ENCODE data around the gene ERICH6B.

Gene ERICH6B

GRCh38 chr13:45511310-45512097, 104.0 kb downstream of the ERICH6B start:
- DNase-seq (ENCODE audit: low read depth, low spot score): peak; percentile 33
- Histone ChIP-seq H3K36me3 (ENCODE audit: insufficient read depth, insufficient read length, low read length) (peaks cover 48% of the 10 kb centered on the region), H3K4me3 (ENCODE audit: insufficient read length, low read depth) (no peak overlapping the region), H3K9me3 (ENCODE audit: insufficient read depth, low read length) (no peaks in the 10 kb centered on the region), H3K27me3 (ENCODE audit: insufficient read depth, insufficient read length) (no peaks in the 10 kb centered on the region), H3K4me1 (ENCODE audit: insufficient read depth, insufficient read length) (no peaks in the 10 kb centered on the region), H3K9ac (ENCODE audit: insufficient read length, low read depth) (no peak overlapping the region)
- no peak for TF ChIP-seq SUZ12 (IDR thresholded peaks at IDR 0.05; ENCODE audit: extremely low read depth, insufficient read depth, insufficient read length)
- no peak for TF ChIP-seq ZNF274 (IDR thresholded peaks at IDR 0.05; ENCODE audit: low read depth, low read length)
- no peak for TF ChIP-seq YY1 (IDR thresholded peaks at IDR 0.05; ENCODE audit: insufficient read depth, insufficient read length)

DNA sequence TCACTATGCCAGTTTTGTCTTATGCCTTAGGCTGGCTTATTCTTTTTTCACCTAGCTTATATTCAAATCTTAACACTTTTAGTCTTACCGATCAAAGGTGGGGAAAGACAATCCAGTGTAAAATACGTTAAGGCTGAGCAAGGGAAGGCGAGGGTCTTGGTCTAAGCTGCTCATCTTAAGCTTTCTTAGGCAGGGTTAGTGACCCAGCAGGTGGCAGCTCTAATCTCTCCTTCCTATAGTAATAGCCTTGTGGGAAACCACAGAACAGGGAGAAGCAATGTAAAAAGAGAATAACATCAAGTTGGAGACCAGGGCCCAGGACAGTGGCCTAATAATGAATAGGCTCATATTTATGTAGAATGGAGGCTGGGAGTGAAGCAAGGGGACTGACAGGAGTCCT, 104.9 kb downstream of the ERICH6B start:
- Histone ChIP-seq H3K27me3 (ENCODE audit: insufficient read depth, insufficient read length) (no peaks in the 10 kb centered on the region), H3K4me3 (ENCODE audit: insufficient read length, low read depth) (no peak overlapping the region), H3K9me3 (ENCODE audit: insufficient read depth, low read length) (no peaks in the 10 kb centered on the region), H3K4me1 (ENCODE audit: insufficient read depth, insufficient read length) (no peaks in the 10 kb centered on the region), H3K36me3 (ENCODE audit: insufficient read depth, insufficient read length, low read length) (peaks cover 51% of the 10 kb centered on the region), H3K9ac (ENCODE audit: insufficient read length, low read depth) (no peak overlapping the region)
- DNase-seq (ENCODE audit: low read depth, low spot score): no peak
- TF ChIP-seq YY1 (IDR thresholded peaks at IDR 0.05; ENCODE audit: insufficient read depth, insufficient read length) (no peak), ZNF274 (IDR thresholded peaks at IDR 0.05; ENCODE audit: low read depth, low read length) (no peak), SUZ12 (IDR thresholded peaks at IDR 0.05; ENCODE audit: extremely low read depth, insufficient read depth, insufficient read length) (no peak)

- H3K9me3 ChIP-seq (ENCODE audit: insufficient read depth, low read length): no peaks in the 10 kb centered on the region
- no peaks in the 10 kb centered on the region for H3K27me3 ChIP-seq (ENCODE audit: insufficient read depth, insufficient read length)
- TF ChIP-seq YY1 (IDR thresholded peaks at IDR 0.05; ENCODE audit: insufficient read depth, insufficient read length): no peak
- TF ChIP-seq ZNF274 (IDR thresholded peaks at IDR 0.05; ENCODE audit: low read depth, low read length): no peak
- TF ChIP-seq SUZ12 (IDR thresholded peaks at IDR 0.05; ENCODE audit: extremely low read depth, insufficient read depth, insufficient read length): no peak
- H3K36me3 ChIP-seq (ENCODE audit: insufficient read depth, insufficient read length, low read length): peaks cover 58% of the 10 kb centered on the region
- H3K9ac ChIP-seq (ENCODE audit: insufficient read length, low read depth): no peak overlapping the region
- no peak for DNase-seq (ENCODE audit: low read depth, low spot score)
- no peak overlapping the region for H3K4me3 ChIP-seq (ENCODE audit: insufficient read length, low read depth)
- H3K4me1 ChIP-seq (ENCODE audit: insufficient read depth, insufficient read length): no peaks in the 10 kb centered on the region
Measured at GRCh38 chr13:45508776-45509175, 106.8 kb downstream of the ERICH6B start.

GRCh38 chr13:45506811-45507210, 108.7 kb downstream of the ERICH6B start:
- no peak overlapping the region for H3K9ac ChIP-seq (ENCODE audit: insufficient read length, low read depth)
- H3K27me3 ChIP-seq (ENCODE audit: insufficient read depth, insufficient read length): no peaks in the 10 kb centered on the region
- TF ChIP-seq ZNF274 (IDR thresholded peaks at IDR 0.05; ENCODE audit: low read depth, low read length) (no peak), SUZ12 (IDR thresholded peaks at IDR 0.05; ENCODE audit: extremely low read depth, insufficient read depth, insufficient read length) (no peak), YY1 (IDR thresholded peaks at IDR 0.05; ENCODE audit: insufficient read depth, insufficient read length) (no peak)
- H3K4me3 ChIP-seq (ENCODE audit: insufficient read length, low read depth): no peak overlapping the region
- H3K9me3 ChIP-seq (ENCODE audit: insufficient read depth, low read length): no peaks in the 10 kb centered on the region
- no peak for DNase-seq (ENCODE audit: low read depth, low spot score)
- peaks cover 63% of the 10 kb centered on the region for H3K36me3 ChIP-seq (ENCODE audit: insufficient read depth, insufficient read length, low read length)
- no peaks in the 10 kb centered on the region for H3K4me1 ChIP-seq (ENCODE audit: insufficient read depth, insufficient read length)

GRCh38 chr13:45503658-45504057, 111.9 kb downstream of the ERICH6B start:
- H3K4me1 ChIP-seq (ENCODE audit: insufficient read depth, insufficient read length): no peaks in the 10 kb centered on the region
- H3K36me3 ChIP-seq (ENCODE audit: insufficient read depth, insufficient read length, low read length): peaks cover 58% of the 10 kb centered on the region
- no peak for DNase-seq (ENCODE audit: low read depth, low spot score)
- no peak overlapping the region for H3K4me3 ChIP-seq (ENCODE audit: insufficient read length, low read depth)
- H3K9ac ChIP-seq (ENCODE audit: insufficient read length, low read depth): no peak overlapping the region
- H3K9me3 ChIP-seq (ENCODE audit: insufficient read depth, low read length): no peaks in the 10 kb centered on the region
- TF ChIP-seq ZNF274 (IDR thresholded peaks at IDR 0.05; ENCODE audit: low read depth, low read length) (no peak), SUZ12 (IDR thresholded peaks at IDR 0.05; ENCODE audit: extremely low read depth, insufficient read depth, insufficient read length) (no peak), YY1 (IDR thresholded peaks at IDR 0.05; ENCODE audit: insufficient read depth, insufficient read length) (no peak)
- H3K27me3 ChIP-seq (ENCODE audit: insufficient read depth, insufficient read length): no peaks in the 10 kb centered on the region

DNA sequence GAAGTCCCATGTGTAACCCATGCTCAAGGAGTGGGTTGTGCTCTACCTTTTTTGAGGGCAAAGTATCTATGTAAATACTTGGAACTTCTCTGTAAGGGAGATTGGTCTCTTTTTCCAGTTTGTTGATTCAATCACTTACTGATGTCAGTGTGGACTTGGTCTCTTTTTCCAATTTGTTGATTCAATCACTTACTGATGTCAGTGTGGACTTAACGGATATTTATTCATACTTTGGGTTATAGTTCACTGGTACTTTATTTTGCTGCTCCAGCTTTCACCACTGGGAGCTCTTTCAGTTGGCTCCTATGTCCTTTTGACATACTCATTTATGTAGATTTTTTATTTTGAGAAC, 114.4 kb downstream of the ERICH6B start:
- Histone ChIP-seq H3K9me3 (ENCODE audit: insufficient read depth, low read length) (no peaks in the 10 kb centered on the region), H3K36me3 (ENCODE audit: insufficient read depth, insufficient read length, low read length) (peaks cover 60% of the 10 kb centered on the region), H3K9ac (ENCODE audit: insufficient read length, low read depth) (no peak overlapping the region), H3K4me3 (ENCODE audit: insufficient read length, low read depth) (no peak overlapping the region), H3K4me1 (ENCODE audit: insufficient read depth, insufficient read length) (no peaks in the 10 kb centered on the region), H3K27me3 (ENCODE audit: insufficient read depth, insufficient read length) (no peaks in the 10 kb centered on the region)
- no peak for TF ChIP-seq ZNF274 (IDR thresholded peaks at IDR 0.05; ENCODE audit: low read depth, low read length)
- TF ChIP-seq SUZ12 (IDR thresholded peaks at IDR 0.05; ENCODE audit: extremely low read depth, insufficient read depth, insufficient read length): no peak
- no peak for TF ChIP-seq YY1 (IDR thresholded peaks at IDR 0.05; ENCODE audit: insufficient read depth, insufficient read length)
- no peak for DNase-seq (ENCODE audit: low read depth, low spot score)

DNA sequence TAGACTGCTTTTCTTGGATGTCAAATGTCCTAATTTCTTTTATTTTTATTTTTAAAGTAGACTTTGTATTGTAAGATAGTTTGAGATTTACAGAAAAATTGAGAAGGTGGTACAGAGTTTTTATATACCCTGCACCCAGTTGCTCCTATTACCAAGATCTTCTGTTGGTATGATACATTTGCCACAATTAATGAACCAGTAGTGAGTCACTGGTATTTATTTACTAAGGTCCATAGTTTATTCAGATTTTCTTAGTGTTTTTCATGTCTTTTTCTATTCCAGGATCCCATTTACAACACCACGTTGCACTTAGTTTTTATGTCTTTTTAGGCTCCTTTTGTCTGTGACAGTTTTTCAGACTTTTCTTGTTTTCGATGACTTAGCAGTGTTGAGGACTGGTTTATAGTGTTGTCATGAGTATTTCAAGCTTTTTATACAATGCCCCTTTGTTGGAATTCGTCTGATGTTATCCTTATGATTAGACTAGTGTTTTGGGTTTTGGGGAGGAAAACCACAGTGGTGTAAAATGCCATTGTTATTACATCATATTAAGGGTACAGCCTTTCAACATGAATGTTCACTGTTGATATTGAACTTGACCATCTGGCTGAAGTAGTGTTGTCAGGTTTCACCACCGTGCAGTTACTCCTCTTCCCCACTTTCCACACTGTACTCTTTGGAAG, 114.9 kb downstream of the ERICH6B start:
- no peak for TF ChIP-seq SUZ12 (IDR thresholded peaks at IDR 0.05; ENCODE audit: extremely low read depth, insufficient read depth, insufficient read length)
- TF ChIP-seq YY1 (IDR thresholded peaks at IDR 0.05; ENCODE audit: insufficient read depth, insufficient read length): no peak
- no peak for TF ChIP-seq ZNF274 (IDR thresholded peaks at IDR 0.05; ENCODE audit: low read depth, low read length)
- Histone ChIP-seq H3K4me1 (ENCODE audit: insufficient read depth, insufficient read length) (no peaks in the 10 kb centered on the region), H3K9me3 (ENCODE audit: insufficient read depth, low read length) (no peaks in the 10 kb centered on the region), H3K9ac (ENCODE audit: insufficient read length, low read depth) (no peak overlapping the region), H3K4me3 (ENCODE audit: insufficient read length, low read depth) (no peak overlapping the region), H3K27me3 (ENCODE audit: insufficient read depth, insufficient read length) (no peaks in the 10 kb centered on the region), H3K36me3 (ENCODE audit: insufficient read depth, insufficient read length, low read length) (peaks cover 60% of the 10 kb centered on the region)
- DNase-seq (ENCODE audit: low read depth, low spot score): no peak
